Fibroblast of villous mesenchyme (primary cell): ENCODE measurements around the gene CEBPG. TPM values are rescaled to one million over a fixed set of nuclear protein-coding genes. Genes with fewer than 3 reads are reported as not detected.

Source experiments
- DNase-seq: peaks from one replicate; pipeline ENCODE4 v3.0.0-alpha.2; 2010; ENCODE audit warnings: low read depth
- H3K4me3 ChIP-seq: 2 replicates; pipeline ENCODE4 v1.5.1; 2011; ENCODE audit warnings: low read depth, mild to moderate bottlenecking, low read length
- total RNA-seq: library from RNA; depleted of rRNA; stranded (reverse); fragments of >200 nt; gene quantifications from 2 replicates; pipeline ENCODE4 v1.2.3, GENCODE V29; 2012
- TF ChIP-seq, protein P1 (sequence below): IDR thresholded peaks from 2 replicates; pipeline ENCODE4 v1.5.1; 2012; ENCODE audit warnings: low read depth, mild to moderate bottlenecking, low read length; ENCODE audit not compliant: insufficient read depth

CEBPG gene
- total RNA-seq, 1 donor: 22.0 TPM

DNA sequence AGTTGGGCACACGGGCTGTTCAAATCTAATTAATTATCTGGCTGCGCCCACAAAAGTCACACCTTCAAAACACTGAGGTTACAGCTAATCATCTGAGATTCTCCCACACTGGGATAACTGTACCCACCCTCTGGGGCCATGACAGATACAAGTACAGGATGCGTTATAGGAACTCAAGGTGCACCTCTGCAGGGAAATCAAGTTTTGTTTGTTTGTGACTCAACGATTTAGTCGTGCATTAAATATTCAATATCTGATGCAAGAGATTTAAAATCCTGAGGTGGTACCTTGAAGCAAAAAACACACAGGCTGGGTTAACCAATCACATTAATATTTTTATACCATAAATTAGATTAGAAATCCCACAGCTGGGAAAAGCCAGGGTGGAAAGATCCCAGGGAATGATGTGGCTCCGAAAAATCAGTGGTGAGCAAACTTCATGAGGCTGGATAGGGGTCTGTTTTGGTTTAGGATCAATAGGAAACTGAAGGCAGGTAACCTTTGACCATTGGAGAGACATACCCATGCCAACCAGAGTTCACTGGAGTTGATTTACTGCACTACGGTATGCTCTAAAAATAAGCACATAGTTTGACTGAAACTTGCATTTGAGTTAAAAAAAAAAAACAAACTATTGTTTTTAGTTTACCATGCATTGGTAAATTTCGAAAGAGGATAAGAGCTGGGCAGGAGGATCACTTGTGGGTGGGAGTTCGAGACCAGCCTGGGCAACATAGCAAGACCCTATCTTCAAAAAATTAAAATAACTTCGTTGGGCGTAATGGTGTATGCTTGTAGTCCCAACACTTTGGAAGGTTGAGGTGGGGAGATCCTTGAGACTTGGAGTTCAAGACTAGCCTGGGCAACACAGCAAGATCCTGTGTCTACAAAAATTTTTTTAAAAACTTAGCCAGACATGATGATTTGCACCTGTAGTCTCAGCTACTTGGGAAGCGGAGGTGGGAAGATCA lies 23.9 kb upstream of the CEBPG start:
- no peak overlapping the region for H3K4me3 ChIP-seq
- no peak for DNase-seq
- TF ChIP-seq, protein P1, sequence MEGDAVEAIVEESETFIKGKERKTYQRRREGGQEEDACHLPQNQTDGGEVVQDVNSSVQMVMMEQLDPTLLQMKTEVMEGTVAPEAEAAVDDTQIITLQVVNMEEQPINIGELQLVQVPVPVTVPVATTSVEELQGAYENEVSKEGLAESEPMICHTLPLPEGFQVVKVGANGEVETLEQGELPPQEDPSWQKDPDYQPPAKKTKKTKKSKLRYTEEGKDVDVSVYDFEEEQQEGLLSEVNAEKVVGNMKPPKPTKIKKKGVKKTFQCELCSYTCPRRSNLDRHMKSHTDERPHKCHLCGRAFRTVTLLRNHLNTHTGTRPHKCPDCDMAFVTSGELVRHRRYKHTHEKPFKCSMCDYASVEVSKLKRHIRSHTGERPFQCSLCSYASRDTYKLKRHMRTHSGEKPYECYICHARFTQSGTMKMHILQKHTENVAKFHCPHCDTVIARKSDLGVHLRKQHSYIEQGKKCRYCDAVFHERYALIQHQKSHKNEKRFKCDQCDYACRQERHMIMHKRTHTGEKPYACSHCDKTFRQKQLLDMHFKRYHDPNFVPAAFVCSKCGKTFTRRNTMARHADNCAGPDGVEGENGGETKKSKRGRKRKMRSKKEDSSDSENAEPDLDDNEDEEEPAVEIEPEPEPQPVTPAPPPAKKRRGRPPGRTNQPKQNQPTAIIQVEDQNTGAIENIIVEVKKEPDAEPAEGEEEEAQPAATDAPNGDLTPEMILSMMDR: no peak

DNA sequence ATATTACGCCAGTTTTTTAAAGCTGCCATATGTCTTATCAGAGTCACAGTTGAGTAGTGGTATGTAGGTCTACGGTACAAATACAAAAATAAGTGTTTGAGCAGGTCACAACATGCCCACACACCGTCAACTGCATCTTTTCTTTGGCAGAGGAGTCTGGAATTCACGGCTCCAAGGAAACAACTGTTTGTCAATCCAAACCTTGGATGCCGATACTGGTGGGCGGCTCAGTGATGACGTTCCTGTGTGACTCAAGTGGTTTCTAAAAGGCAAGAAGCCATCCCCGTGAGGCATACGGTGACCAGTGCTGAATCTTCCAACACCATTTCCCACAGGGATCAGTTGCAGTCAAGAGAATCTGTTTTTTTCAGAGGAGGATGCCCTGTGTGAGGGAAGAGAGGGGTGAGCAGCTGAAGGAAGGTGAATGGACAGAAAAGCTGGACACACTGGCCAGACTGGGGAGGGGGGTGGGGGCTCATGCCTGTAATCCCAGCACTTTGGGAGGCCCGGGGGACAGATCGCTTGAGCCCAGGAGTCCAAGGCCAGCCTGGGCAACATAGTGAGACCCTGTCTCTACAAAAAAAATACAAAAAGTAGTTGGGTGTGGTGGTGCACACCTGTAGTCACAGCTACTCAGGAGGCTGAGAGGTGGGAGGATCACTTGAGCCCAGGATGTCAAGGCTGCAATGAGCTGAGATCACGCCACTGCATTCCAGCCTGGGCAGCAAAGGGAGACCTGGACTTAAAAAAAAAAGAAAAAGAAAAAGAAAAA lies 22.8 kb upstream of the CEBPG start:
- TF ChIP-seq, protein P1: no peak
- DNase-seq: peak; percentile 12
- H3K4me3 ChIP-seq: no peak overlapping the region

DNA sequence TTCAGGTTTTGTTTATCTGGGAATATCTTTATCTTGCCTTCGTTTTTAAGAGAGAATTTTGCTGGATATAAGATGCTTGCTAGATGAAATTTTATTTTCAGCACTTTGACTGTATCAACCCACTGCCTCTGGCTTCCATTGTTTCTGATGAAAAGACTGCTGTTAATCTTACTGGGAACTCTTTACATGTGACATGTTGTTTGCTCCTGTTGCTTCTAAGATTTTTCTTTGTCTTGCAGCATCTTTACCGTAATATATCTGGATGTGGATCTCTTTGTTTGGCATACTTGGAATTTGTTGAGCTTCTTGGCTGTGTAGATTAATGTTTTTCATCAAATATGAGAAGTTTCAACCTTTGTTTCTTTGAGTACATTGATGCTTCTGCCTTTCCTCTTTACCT lies 18.0 kb upstream of the CEBPG start:
- no peak for DNase-seq
- TF ChIP-seq, protein P1: no peak
- H3K4me3 ChIP-seq: no peak overlapping the region

DNA sequence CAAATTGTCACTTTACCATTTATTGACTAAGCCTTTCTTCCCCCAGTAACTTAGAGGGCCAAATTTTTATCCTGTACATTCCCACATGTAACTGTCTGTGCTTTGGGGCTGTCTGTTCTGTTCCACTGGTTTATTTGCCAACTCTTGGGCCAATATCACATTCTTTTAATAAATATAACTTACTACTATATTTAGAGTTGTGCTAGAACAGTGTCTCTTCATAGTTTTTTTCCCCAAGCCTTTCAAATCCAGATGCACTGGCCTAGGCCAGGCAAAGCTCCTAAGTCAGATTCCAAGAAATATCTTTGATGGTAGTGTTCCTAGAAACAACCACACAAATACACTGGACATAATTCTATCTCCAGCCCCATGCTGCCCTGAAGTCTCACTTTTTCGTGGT lies 16.0 kb upstream of the CEBPG start:
- TF ChIP-seq, protein P1: no peak
- no peak for DNase-seq
- H3K4me3 ChIP-seq: no peak overlapping the region

DNA sequence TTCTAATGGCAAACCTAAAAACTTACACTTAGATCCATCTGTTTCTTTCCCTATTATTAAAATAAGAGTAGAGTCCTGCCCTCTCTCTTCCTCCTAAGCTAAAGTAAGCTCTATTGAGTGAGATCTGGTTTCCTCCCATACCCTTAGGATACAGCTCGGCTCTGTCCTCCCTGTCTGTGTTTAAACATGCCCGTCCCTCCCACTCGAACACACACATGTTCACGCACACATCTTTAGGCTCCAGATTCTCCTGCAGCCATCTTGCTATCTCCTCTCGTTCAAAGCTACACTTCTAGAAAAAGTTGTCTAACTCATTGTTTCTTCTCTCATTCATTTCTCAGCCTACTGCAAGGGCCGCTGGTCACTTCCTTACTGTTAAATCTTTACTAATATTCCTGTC lies 15.1 kb upstream of the CEBPG start:
- DNase-seq: no peak
- no peak overlapping the region for H3K4me3 ChIP-seq
- TF ChIP-seq, protein P1: no peak

DNA sequence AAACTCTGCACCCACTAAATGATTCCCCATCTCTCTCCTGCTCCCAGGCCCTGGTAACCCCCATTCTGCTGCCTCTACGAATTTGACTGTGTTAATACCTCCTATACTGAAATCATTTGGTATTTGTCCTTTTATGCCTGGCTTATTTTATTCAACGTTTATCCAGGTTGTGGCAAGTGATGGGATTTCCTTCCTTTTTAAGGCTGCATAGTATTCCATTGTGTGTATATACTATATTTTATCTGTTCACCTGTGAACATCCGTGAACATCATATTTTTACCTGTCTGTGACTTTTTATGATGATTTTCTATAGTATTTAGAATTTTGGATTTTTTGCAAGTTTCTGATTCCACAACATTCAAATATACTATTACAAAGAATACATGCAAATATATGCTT lies 13.9 kb upstream of the CEBPG start:
- no peak for DNase-seq
- no peak overlapping the region for H3K4me3 ChIP-seq
- TF ChIP-seq, protein P1: no peak
